GM12873 (cell line): ENCODE measurements around the gene LIM2.

Source experiments
- CTCF ChIP-seq: IDR thresholded peaks from 2 replicates; pipeline ENCODE4 v1.5.1; 2012; ENCODE audit warnings: low read depth, mild to moderate bottlenecking, moderate library complexity, low read length, control low read depth; ENCODE audit not compliant: insufficient read depth; ENCODE audit errors: missing control alignments

LIM2 gene

DNA sequence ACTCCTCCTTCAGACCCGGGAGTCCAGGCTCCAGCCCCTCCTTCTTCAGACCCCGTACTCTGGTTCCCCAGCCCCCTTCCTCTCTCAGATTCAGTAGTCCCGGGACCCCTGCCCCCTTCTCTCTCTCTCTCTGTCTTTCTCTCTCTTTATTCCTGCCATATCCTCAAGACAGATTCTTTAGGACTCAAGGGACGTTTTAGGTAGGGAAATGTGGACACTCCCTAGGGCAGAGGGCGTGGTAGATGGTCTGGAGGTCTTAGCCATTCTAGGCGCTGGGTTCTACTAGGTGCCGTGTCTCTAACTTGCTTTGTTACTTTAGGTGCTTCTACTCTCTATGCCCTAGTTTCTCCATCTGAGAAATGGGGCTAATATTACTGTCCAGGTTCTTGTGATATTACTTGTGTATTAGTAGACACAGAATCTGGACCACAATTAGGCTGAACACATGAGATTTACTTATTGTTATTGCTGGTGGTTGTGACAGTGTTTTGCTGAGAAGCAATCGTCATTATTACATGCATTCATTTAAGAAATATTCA lies 3.4 kb upstream of the LIM2 start:
- no peak for TF ChIP-seq CTCF

GRCh38 chr19:51389143-51389542 lies 1.4 kb upstream of the LIM2 start:
- TF ChIP-seq CTCF: no peak

DNA sequence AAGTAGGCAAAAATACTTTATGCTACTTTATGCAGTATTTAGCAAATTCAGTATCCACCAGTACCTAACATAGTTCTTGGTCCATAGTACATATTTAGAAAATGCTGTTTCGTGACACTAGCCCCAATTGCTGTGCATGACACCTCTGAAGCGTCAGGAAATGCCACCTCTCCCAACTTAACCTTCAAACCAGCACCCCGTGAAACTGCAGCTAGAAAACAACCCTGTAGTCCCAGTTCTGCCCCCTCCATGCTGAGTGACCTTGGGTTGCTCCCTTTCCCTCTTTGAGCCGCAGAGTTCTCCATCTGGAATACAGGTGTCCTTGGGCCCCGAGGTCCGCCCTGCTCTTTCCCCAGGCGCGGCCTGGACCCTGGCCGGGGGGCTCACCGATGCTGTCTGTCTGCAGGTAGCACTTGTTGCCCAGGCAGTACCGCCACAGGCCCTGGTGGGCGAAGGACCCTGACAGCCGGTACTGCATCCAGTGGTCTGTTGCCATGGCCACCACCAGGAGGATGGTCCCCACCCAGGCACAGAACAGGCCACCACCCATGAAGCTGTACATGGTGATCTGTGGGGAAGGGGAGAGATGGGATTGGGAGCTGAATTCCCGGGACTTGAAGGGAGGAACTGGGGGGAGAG lies 773 bp downstream of the LIM2 start:
- TF ChIP-seq CTCF: no peak

DNA sequence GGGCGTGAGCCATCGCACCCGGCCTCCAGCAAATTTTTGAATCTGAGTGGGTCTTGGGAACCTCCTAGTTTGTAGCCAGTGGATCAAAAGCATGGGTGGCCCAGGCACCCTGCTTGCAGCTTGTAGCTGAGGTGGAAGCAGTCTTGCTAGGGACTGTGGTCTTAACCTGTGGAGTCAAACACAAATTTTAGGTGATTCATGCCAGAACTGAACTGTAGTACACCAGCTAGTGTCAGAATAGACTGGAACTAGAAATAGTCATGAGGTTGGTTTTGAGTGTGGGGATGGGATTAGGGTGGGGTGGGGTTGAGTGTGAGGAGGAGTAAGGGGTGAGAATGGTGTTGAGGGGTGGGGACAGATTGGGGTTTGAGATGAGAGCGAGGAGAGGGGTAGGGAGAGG lies 5.8 kb downstream of the LIM2 start:
- TF ChIP-seq CTCF: no peak

GRCh38 chr19:51380379-51380778 lies 7.4 kb downstream of the LIM2 start:
- no peak for TF ChIP-seq CTCF

DNA sequence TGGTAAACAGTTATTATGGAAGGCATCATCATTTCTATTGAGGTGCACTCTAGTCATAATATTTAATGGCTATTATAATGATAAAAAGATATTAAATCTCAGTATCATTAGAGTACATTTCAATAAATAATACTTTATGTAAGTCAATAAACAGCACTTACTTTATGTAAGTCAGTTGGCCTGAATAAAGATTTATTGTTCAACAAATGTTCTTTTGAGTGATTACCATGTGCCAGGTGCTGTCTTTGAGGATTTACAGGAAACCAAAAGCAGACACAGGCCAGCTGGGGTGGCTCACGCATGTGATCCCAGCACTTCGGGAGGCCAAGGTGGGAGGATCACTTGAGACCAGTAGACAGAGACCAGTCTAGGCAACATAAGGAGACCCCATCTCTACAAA lies 10.4 kb downstream of the LIM2 start:
- TF ChIP-seq CTCF: no peak

DNA sequence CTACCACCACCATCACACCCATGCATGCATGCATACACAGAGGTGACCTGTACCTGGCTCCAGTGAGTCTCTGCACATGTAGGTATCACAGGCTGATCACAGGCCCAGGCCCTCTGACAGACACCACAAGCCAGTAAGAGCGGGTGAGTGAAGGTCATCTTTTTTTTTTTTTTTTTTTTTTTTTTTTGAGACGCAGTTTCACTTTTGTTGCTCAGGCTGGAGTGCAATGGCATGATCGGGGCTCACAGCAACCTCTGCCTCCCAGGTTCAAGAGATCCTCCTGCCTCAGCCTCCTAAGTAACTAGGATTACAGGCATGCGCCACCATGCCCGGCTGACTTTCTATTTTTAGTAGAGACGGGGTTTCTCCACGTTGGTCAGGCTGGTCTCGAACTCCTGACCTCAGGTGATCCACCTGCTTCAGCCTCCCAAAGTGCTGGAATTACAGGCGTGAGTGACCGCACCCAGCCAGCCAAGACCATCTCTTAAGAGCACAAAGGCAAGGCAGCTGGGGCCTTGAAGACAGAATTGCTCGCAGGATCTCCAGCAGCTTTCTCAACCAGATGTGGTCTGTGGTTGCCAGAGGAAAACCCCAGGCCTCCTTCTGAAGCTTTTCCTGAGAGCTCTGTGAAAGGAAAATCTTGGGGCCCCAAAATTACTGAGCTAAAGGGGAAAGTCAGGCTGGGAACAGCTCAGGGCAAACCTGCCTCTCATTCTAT lies 12.1 kb downstream of the LIM2 start:
- no peak for TF ChIP-seq CTCF
